ENCODE measurements around the gene ERGIC1. TPM values are rescaled to one million over a fixed set of nuclear protein-coding genes. Genes with fewer than 3 reads are reported as not detected.

The ERGIC1 gene
- total RNA-seq, 2 donors from 2014 or later: 46.5 to 93.1 TPM

GRCh38 chr5:172979778-172980177, 145.7 kb downstream of the ERGIC1 start:
- Histone ChIP-seq H3K27me3 (no peaks in the 10 kb centered on the region), H3K9me3 (no peaks in the 10 kb centered on the region), H3K4me1 (peaks cover 25% of the 10 kb centered on the region), H3K36me3 (replicated peaks in 1 of 2; ENCODE audit: insufficient read depth in 1 of 2, low read depth in 2 of 2) (no peaks in the 10 kb centered on the region), H3K4me3 (no peak overlapping the region), H3K27ac (no peak overlapping the region)
- 79 to 84% methylated on average over 4 of the region's 4 CpGs for WGBS, 2 donors
- DNase-seq (no peak), ATAC-seq (no peak)
- TF ChIP-seq POLR2A (IDR thresholded peaks at IDR 0.05): no peak
- intact Hi-C loops (cut with DNase I): loop anchor here (10.0 kb wide), 1 partner anchor 165 kb away; the partner anchor contains the start of gene BNIP1

DNA sequence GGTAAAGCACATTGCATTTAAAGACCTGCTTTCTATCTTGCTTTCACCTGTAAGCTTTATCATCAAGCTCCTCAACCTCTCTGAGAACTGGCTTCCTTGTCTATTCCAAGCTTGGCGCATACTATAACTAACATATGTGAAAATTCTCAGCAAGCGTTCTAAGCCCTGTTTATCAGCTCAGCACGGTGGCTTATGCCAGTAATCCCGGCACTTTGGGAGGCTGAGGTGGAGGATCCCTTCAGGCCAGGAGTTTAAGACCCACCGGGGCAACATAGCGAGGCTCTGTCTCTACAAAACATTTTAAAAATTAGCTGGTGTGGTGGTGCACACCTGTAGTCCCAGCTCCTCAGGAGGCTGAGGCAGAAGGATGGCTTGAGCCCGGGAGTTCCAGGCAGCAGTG, 147.9 kb downstream of the ERGIC1 start:
- Histone ChIP-seq H3K27me3 (no peaks in the 10 kb centered on the region), H3K4me1 (peaks cover 38% of the 10 kb centered on the region), H3K9me3 (no peaks in the 10 kb centered on the region), H3K4me3 (no peak overlapping the region), H3K36me3 (replicated peaks in 1 of 2; ENCODE audit: insufficient read depth in 1 of 2, low read depth in 2 of 2) (no peaks in the 10 kb centered on the region), H3K27ac (peak overlapping the region; percentile 2 to 96 (median 94))
- 37 to 41% methylated on average over 5 to 7 of the region's 7 CpGs for WGBS, 2 donors
- TF ChIP-seq POLR2A (IDR thresholded peaks at IDR 0.05): peak in 1 of 3 donors; percentile 7
- TF ChIP-seq, protein P1, sequence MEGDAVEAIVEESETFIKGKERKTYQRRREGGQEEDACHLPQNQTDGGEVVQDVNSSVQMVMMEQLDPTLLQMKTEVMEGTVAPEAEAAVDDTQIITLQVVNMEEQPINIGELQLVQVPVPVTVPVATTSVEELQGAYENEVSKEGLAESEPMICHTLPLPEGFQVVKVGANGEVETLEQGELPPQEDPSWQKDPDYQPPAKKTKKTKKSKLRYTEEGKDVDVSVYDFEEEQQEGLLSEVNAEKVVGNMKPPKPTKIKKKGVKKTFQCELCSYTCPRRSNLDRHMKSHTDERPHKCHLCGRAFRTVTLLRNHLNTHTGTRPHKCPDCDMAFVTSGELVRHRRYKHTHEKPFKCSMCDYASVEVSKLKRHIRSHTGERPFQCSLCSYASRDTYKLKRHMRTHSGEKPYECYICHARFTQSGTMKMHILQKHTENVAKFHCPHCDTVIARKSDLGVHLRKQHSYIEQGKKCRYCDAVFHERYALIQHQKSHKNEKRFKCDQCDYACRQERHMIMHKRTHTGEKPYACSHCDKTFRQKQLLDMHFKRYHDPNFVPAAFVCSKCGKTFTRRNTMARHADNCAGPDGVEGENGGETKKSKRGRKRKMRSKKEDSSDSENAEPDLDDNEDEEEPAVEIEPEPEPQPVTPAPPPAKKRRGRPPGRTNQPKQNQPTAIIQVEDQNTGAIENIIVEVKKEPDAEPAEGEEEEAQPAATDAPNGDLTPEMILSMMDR (IDR thresholded peaks at IDR 0.05): no peak
- DNase-seq (peak; percentile 56 to 76 (median 70)), ATAC-seq (peak; percentile 41)
- intact Hi-C loops (cut with DNase I): loop anchor here (10.0 kb wide), 1 partner anchor 163 kb away; the partner anchor contains the start of gene BNIP1

GRCh38 chr5:172983542-172984243, 149.6 kb downstream of the ERGIC1 start, which contains the start of gene ATP6V0E1:
Gene ATP6V0E1 (plus strand): TSS chr5:172983771. CDS start chr5:172983861, 90 bp downstream.
- peak; percentile 68 to 88 (median 82) for TF ChIP-seq POLR2A (IDR thresholded peaks at IDR 0.05)
- TF ChIP-seq, protein P1 (IDR thresholded peaks at IDR 0.05): peak in 1 of 7 experiments; percentile 4
- intact Hi-C loops (cut with DNase I): loop anchor here (10.0 kb wide), 1 partner anchor 161 kb away; the partner anchor contains the start of gene BNIP1
- Histone ChIP-seq H3K27me3 (no peaks in the 10 kb centered on the region), H3K27ac (peak within 1 kb of the TSS; percentile 90 to 96 (median 94)), H3K4me1 (peaks cover 38% of the 10 kb centered on the region), H3K4me3 (peak within 1 kb of the TSS; percentile 73 to 95), H3K9me3 (no peaks in the 10 kb centered on the region), H3K36me3 (replicated peaks in 1 of 2; ENCODE audit: insufficient read depth in 1 of 2, low read depth in 2 of 2) (no peaks in the 10 kb centered on the region)
- peak; percentile 97 to 98 (median 97) for DNase-seq
- ATAC-seq: peak; percentile 92
- 0% methylated on average over 2 to 48 of the region's 49 CpGs for WGBS, 2 donors

DNA sequence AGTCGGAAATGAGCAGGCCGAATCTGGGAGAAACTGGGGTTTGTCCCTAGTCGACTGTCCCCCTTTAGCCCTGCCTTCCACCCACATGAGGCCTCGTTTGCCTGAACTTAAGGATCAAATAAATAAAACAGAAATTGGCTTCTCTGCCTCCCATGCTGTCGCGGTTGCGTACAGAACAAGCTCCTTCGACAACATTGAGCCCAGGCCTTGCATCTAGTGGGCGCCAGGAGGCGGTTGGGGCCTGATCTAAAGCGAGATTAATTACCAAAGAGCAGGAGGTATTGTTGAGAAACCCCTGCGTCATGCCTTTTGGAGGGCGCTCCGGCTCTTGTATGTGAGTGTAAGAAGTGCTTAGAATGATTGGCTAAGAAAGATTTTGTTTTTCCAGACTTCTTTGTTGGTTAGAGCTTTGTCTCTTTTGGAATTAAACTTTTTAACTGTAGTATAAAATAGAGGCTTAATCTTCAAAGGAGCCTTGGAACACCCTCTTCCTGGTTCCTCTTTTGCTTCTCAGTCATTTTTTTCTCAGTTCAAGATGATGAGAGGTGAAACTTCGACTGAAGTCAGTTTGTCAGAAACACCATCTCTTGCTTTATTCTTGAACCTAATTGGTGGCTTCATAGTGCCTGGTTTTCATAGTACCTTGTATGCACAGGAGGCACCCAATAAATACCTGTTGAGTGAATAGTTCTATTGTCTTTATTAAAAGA, 150.3 kb downstream of the ERGIC1 start:
- 1 to 2% methylated on average over 15 of the region's 15 CpGs for WGBS, 2 donors
- TF ChIP-seq POLR2A (IDR thresholded peaks at IDR 0.05): no peak
- TF ChIP-seq, protein P1 (IDR thresholded peaks at IDR 0.05): peak in 5 of 7 experiments; percentile 22 to 50 (median 43)

DNA sequence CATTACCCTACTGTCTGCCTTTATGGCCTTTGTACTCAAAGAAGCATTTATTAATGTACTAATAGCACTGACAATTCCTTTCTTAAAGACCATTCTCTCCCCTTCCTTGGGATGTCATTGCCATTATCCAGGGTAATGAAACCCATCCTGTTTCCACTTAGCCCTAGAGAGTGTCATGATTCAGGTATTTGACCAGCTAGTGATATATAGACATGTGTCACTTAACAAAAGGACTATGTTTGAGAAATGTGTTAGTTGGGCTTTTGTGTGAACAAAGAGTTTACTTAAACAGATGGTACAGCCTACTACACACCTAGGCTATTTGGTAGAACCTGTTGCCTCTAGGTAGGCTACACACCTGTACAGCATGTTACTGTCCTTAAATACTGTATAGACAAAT, 151.5 kb downstream of the ERGIC1 start:
- TF ChIP-seq, protein P1 (IDR thresholded peaks at IDR 0.05): no peak
- no peak for TF ChIP-seq POLR2A (IDR thresholded peaks at IDR 0.05)
- Histone ChIP-seq H3K27ac (peak overlapping the region in 1 of 4 donors; percentile 96), H3K4me3 (no peak overlapping the region), H3K27me3 (no peaks in the 10 kb centered on the region), H3K4me1 (peaks cover 38% of the 10 kb centered on the region), H3K36me3 (replicated peaks in 1 of 2; ENCODE audit: insufficient read depth in 1 of 2, low read depth in 2 of 2) (no peaks in the 10 kb centered on the region), H3K9me3 (no peaks in the 10 kb centered on the region)
- DNase-seq (no peak), ATAC-seq (no peak)
- intact Hi-C loops (cut with DNase I): loop anchor here (10.0 kb wide), 1 partner anchor 159 kb away; the partner anchor contains the start of gene BNIP1

More for the DNA sequence above, 150.3 kb downstream of the ERGIC1 start:
- H3K36me3 ChIP-seq (replicated peaks in 1 of 2; ENCODE audit: insufficient read depth in 1 of 2, low read depth in 2 of 2): no peaks in the 10 kb centered on the region
- DNase-seq: peak; percentile 65 to 78 (median 73)
- H3K27me3 ChIP-seq: no peaks in the 10 kb centered on the region
- peaks cover 38% of the 10 kb centered on the region for H3K4me1 ChIP-seq
- intact Hi-C loops (cut with DNase I): loop anchor here (10.0 kb wide), 1 partner anchor 160 kb away; the partner anchor contains the start of gene BNIP1
- H3K9me3 ChIP-seq: no peaks in the 10 kb centered on the region
- peak overlapping the region; percentile 90 to 96 (median 94) for H3K27ac ChIP-seq
- peak; percentile 55 for ATAC-seq
- H3K4me3 ChIP-seq: peak overlapping the region; percentile 73 to 95

All from body of pancreas (tissue), 4 donors.